Keratinocyte (primary cell): ENCODE data around the gene PARD3. TPM values are rescaled to one million over a fixed set of nuclear protein-coding genes. Genes with fewer than 3 reads are reported as not detected.

Experiments used
- DNase-seq: peaks from one replicate; pipeline ENCODE4 v3.0.0-alpha.2; 2011; ENCODE audit warnings: low read depth, missing footprints, low spot score
- FAIRE-seq: peaks from 2 replicates; lab custom pipeline; 2011; peaks lifted over from hg19 to GRCh38; lab: Jason Lieb, UNC
- H2AFZ ChIP-seq: 2 replicates; pipeline ENCODE4 v1.6.0; 2012; ENCODE audit warnings: low read length, control low read depth, inconsistent platforms; ENCODE audit not compliant: control insufficient read depth
- H3K27ac ChIP-seq: 2 replicates; pipeline ENCODE4 v1.5.1; 2011; ENCODE audit warnings: low read length; ENCODE audit not compliant: control insufficient read depth, insufficient read depth
- H3K27me3 ChIP-seq: 3 replicates; pipeline ENCODE4 v1.6.0; 2011; ENCODE audit warnings: low read length; ENCODE audit not compliant: control insufficient read depth, insufficient read depth; ENCODE audit errors: extremely low read depth
- H3K36me3 ChIP-seq, 2 experiments: 2 replicates in 1 of 2; 3 replicates in 1 of 2; pipeline ENCODE4 v1.5.1; 2011; ENCODE audit warnings: low read length in 2 of 2, mild to moderate bottlenecking in 1 of 2; ENCODE audit not compliant: control insufficient read depth in 2 of 2, insufficient read depth in 2 of 2; ENCODE audit errors: extremely low read depth in 1 of 2
- H3K4me1 ChIP-seq: 3 replicates; pipeline ENCODE4 v1.5.1; 2011; ENCODE audit warnings: low read length; ENCODE audit not compliant: control insufficient read depth, insufficient read depth; ENCODE audit errors: extremely low read depth
- H3K4me2 ChIP-seq: 3 replicates; pipeline ENCODE4 v1.6.0; 2011; ENCODE audit warnings: low read depth, low read length; ENCODE audit not compliant: control insufficient read depth, insufficient read depth; ENCODE audit errors: extremely low read depth
- H3K4me3 ChIP-seq, 3 experiments: fragments of 200-600 bp in 1 of 3; sonication (generic) in 1 of 3; 2 replicates in 2 of 3; 3 replicates in 1 of 3; pipeline ENCODE4 v1.5.1; 2011 to 2016; ENCODE audit warnings: low read length in 3 of 3, mild to moderate bottlenecking in 3 of 3, control low read depth in 2 of 3, inconsistent platforms in 1 of 3, low read depth in 1 of 3, mixed read lengths in 1 of 3, mixed run types in 1 of 3, moderate library complexity in 1 of 3; ENCODE audit not compliant: control insufficient read depth in 2 of 3, insufficient read depth in 2 of 3; ENCODE audit errors: extremely low read depth in 1 of 3
- H3K79me2 ChIP-seq: 2 replicates; pipeline ENCODE4 v1.6.0; 2012; ENCODE audit warnings: low read length; ENCODE audit not compliant: control insufficient read depth, insufficient read depth
- H3K9ac ChIP-seq: 3 replicates; pipeline ENCODE4 v1.6.0; 2011; ENCODE audit warnings: low read length; ENCODE audit not compliant: control insufficient read depth, insufficient read depth; ENCODE audit errors: extremely low read depth
- H3K9me1 ChIP-seq: 3 replicates; pipeline ENCODE4 v1.6.0; 2011; ENCODE audit warnings: low read length; ENCODE audit not compliant: control insufficient read depth, insufficient read depth; ENCODE audit errors: extremely low read depth
- H3K9me3 ChIP-seq: 2 replicates; pipeline ENCODE4 v1.5.1; 2012; ENCODE audit warnings: low read depth, low read length; ENCODE audit not compliant: control insufficient read depth
- H4K20me1 ChIP-seq: 3 replicates; pipeline ENCODE4 v1.6.0; 2011; ENCODE audit warnings: low read length; ENCODE audit not compliant: control insufficient read depth, insufficient read depth; ENCODE audit errors: extremely low read depth
- EZH2 ChIP-seq: IDR thresholded peaks from one replicate; pipeline ENCODE4 v1.6.1; 2012; ENCODE audit warnings: inconsistent platforms, mild to moderate bottlenecking, low read length, moderate library complexity
- dilution Hi-C: fragments of 300-500 bp; cut with MboI; formaldehyde crosslinking; loops from one replicate; pipeline ENCODE4 v1.7.0; 2020; ENCODE audit warnings: low sequenced_read_pairs; ENCODE audit not compliant: extremely low pct_ligation_motif_present
- polyA plus RNA-seq, 5 experiments: library from polyadenylated mRNA; depleted of rRNA in 3 of 5; stranded (reverse) in 3 of 5; stranded (forward) in 1 of 5; unstranded in 1 of 5; fragments of >200 nt; gene quantifications; 1 replicate in 1 of 5; 2 replicates in 3 of 5; 3 replicates in 1 of 5; pipeline versions ENCODE4 v1.2.1 to v1.2.3, GENCODE V29; 2011 to 2012; ENCODE audit warnings: missing spikeins in 2 of 5, low read depth in 1 of 5, low replicate concordance in 1 of 5
- TF ChIP-seq, protein P1 (sequence below), 3 experiments: IDR thresholded peaks in 1 of 3; conservative IDR thresholded peaks in 1 of 3; optimal IDR thresholded peaks in 1 of 3; 2 replicates in 2 of 3; 3 replicates in 1 of 3; pipeline versions ENCODE3 to v1.5.1; 2011; ENCODE audit warnings: low read length in 3 of 3, mild to moderate bottlenecking in 3 of 3, moderate library complexity in 2 of 3, control low read depth in 1 of 3, inconsistent platforms in 1 of 3; ENCODE audit not compliant: insufficient read depth in 2 of 3; ENCODE audit errors: extremely low read depth in 1 of 3

The PARD3 gene
- polyA plus RNA-seq, 1 donor (not counting 4 experiments of a cell fraction or from before 2014, with no cell fraction given), result 46.4 TPM

DNA sequence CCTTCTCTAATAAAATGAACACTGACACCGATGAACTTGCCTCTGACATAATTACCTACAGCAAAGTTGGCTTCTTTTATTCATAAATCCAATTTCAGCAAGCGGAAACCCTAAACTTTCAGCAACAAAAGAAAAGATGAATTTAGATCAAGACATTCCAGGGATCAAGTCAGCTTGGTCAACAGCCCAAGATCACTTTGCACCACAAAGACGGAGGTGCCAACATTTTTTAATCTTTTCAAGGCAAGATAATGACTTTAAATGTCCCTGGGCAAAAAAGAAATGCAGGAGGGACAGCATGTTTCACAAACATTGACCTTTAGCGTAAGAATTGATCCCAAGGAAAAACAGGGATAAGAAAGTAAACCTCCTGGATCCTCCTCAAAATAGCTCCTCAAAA, 636.9 kb downstream of the PARD3 start:
- H3K79me2 ChIP-seq, result no peaks in the 10 kb centered on the region
- H3K4me1 ChIP-seq, result peaks cover 4% of the 10 kb centered on the region
- TF ChIP-seq, protein P1, sequence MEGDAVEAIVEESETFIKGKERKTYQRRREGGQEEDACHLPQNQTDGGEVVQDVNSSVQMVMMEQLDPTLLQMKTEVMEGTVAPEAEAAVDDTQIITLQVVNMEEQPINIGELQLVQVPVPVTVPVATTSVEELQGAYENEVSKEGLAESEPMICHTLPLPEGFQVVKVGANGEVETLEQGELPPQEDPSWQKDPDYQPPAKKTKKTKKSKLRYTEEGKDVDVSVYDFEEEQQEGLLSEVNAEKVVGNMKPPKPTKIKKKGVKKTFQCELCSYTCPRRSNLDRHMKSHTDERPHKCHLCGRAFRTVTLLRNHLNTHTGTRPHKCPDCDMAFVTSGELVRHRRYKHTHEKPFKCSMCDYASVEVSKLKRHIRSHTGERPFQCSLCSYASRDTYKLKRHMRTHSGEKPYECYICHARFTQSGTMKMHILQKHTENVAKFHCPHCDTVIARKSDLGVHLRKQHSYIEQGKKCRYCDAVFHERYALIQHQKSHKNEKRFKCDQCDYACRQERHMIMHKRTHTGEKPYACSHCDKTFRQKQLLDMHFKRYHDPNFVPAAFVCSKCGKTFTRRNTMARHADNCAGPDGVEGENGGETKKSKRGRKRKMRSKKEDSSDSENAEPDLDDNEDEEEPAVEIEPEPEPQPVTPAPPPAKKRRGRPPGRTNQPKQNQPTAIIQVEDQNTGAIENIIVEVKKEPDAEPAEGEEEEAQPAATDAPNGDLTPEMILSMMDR (optimal IDR thresholded peaks at IDR 0.05 in 1 of 3, IDR thresholded peaks at IDR 0.05 in 1 of 3, conservative IDR thresholded peaks at IDR 0.05 in 1 of 3; ENCODE audit: extremely low read depth in 1 of 3, insufficient read depth in 2 of 3, low read length in 3 of 3), result no peak
- no peak for TF ChIP-seq EZH2
- H3K27me3 ChIP-seq, result no peaks in the 10 kb centered on the region
- dilution Hi-C loops, result no loop called here
- no peaks in the 10 kb centered on the region for H3K9me3 ChIP-seq
- no peak overlapping the region for H3K9ac ChIP-seq
- no peak overlapping the region for H3K4me3 ChIP-seq
- no peak for FAIRE-seq
- H3K27ac ChIP-seq, result no peak overlapping the region
- no peak overlapping the region for H2AFZ ChIP-seq
- no peaks in the 10 kb centered on the region for H4K20me1 ChIP-seq
- no peaks in the 10 kb centered on the region for H3K36me3 ChIP-seq
- no peak for DNase-seq
- no peaks in the 10 kb centered on the region for H3K9me1 ChIP-seq
- H3K4me2 ChIP-seq, result no peak overlapping the region

DNA sequence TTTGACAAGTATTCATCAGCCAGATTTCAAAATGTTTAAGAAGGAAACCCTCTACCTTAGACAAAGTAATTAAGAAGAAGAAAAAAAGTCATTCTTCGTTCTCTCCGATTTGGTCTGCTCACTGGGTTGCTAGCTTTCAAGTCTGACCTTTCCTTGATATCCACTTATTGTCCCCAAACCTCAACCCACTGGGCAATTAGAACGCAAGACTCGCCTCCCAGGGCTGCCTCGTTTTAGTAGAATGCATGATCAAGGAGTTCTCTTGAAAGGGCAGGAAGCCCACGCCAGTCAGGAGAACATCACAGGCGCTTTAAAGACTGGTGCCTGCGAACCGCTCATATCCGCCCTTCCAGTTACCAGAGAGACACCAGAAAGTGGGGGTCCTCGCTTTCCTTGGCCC, 637.7 kb downstream of the PARD3 start:
- FAIRE-seq (no peak), DNase-seq (no peak)
- Histone ChIP-seq H3K4me2 (no peak overlapping the region), H3K4me3 (no peak overlapping the region), H3K79me2 (no peaks in the 10 kb centered on the region), H3K36me3 (no peaks in the 10 kb centered on the region), H3K27me3 (no peaks in the 10 kb centered on the region), H3K9me3 (no peaks in the 10 kb centered on the region), H2AFZ (no peak overlapping the region), H3K27ac (no peak overlapping the region), H3K9me1 (no peaks in the 10 kb centered on the region), H3K4me1 (peaks cover 4% of the 10 kb centered on the region), H4K20me1 (no peaks in the 10 kb centered on the region), H3K9ac (no peak overlapping the region)
- dilution Hi-C loops, result no loop called here
- TF ChIP-seq EZH2, result no peak
- TF ChIP-seq, protein P1 (optimal IDR thresholded peaks at IDR 0.05 in 1 of 3, IDR thresholded peaks at IDR 0.05 in 1 of 3, conservative IDR thresholded peaks at IDR 0.05 in 1 of 3; ENCODE audit: extremely low read depth in 1 of 3, insufficient read depth in 2 of 3, low read length in 3 of 3), result no peak
